Forelimb muscle (tissue), 1 donor: ENCODE results near the gene BTF3. TPM values are rescaled to one million over a fixed set of nuclear protein-coding genes. Genes with fewer than 3 reads are reported as not detected.
"Not testable (repeated sequence)": the region's sequence is repeated elsewhere in the genome, so short reads cannot be mapped to it uniquely, and the experiment has no call there.

ENCODE experiments used
- DNase-seq: peaks from one replicate; pipeline ENCODE4 v3.0.0-alpha.2; 2013; ENCODE audit warnings: low read depth
- polyA plus RNA-seq: library from polyadenylated mRNA; unstranded; fragments of 120-200 nt; gene quantifications from one replicate; pipeline ENCODE4 v1.2.1, GENCODE V29; 2013; ENCODE audit not compliant: insufficient read length

Gene BTF3
- 1,304 TPM for polyA plus RNA-seq

- DNase-seq: peak; percentile 96
Measured at GRCh38 chr5:73498057-73498992, at the start of gene BTF3. Gene BTF3, plus strand, starts transcription at chr5:73498442. Its CDS starts 226 bp downstream, at chr5:73498668.

GRCh38 chr5:73448463-73449136 lies 49.6 kb upstream of the BTF3 start, which contains the start of gene FOXD1:
Gene FOXD1, minus strand, starts transcription at chr5:73448777. Its CDS starts 415 bp downstream, at chr5:73448362.
- DNase-seq: peak; percentile 65

- DNase-seq: no peak
Measured at GRCh38 chr5:73450137-73450536, 48.1 kb upstream of the BTF3 start.

GRCh38 chr5:73450672-73451223 lies 47.5 kb upstream of the BTF3 start:
- DNase-seq: no peak

DNA sequence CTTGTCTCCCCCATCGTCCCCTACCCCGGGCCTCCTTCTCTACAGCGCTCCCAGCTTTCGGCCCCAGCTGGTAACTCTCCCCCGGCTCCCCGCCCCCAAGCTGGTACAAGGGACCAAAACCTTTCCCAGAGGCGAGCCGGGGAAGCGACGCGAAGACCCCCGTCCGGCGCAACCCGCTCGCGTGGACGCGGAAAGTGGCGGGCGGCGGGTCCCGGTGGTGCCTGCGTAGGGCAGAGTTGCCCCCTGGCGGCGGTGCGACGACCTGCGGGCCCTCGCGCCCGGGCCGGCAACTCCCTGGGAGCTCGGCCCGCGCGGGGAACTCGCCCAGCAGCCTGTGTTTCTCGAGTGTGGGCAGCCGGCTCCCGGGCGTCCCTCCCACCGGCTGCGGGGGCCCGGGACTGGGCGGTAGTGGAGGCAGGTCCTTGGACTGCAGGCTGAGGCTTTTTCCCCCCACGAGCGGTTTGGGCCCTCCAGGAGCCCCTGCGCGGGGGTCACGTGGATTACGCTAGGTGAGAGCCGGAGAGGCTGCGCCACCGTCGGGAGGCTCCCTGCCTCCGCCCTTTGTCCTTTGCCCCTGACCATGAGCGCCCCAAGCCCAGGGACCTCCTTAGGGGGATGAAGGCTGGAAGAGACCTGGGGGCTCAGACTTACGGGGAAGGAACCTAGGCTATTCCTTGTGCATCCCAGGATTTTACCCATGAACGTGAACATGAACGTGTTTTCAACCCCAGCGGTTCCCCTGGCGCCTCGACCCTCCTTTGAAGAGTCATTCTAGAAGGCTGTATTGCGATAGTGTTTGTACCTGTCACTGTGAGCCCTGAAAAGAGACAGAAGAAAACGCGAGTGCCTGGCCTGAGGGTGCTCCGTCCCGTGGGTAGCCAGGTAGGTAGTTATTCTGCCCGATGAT lies 46.8 kb upstream of the BTF3 start:
- no peak for DNase-seq

DNA sequence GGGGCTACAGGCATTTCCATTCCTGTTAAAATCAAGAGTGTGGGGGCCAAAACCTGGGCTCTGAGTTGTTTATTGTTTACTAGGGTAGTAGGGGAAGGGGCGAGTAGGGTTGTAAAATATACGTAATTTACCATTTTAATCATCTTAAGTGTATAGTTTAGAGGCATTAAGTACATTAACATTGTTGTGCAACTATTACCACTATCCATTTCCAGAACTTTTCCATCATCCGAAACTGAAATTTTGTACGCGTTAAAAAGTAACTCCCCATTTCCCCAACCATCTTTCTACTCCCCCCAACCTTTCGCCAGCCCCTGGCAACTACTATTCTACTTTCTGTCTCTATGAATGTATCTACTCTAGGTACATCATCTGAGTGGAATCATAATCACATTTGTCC lies 46.0 kb upstream of the BTF3 start:
- no peak for DNase-seq

GRCh38 chr5:73454379-73455036 lies 43.7 kb upstream of the BTF3 start:
- no peak for DNase-seq

GRCh38 chr5:73456462-73456861 lies 41.8 kb upstream of the BTF3 start:
- not testable (repeated sequence) for DNase-seq

DNA sequence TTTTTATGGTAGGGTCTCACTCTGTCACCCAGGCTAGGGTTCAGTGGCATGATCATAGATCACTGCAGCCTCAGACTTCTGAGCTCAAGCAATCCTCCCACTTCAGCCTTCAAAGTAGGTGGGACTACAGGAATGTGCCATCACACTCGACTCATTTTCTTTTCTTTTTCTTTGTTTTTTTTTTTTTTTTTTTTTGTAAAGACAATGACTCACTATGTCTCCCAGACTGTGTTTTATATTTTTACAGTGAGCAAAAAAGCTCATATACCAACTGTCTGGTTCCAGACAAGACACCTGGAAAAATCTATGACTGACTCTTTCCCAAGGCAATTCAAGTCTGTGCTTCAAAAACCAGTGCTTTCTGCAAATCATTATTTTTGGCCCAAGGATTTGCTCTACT lies 38.9 kb upstream of the BTF3 start:
- no peak for DNase-seq

DNA sequence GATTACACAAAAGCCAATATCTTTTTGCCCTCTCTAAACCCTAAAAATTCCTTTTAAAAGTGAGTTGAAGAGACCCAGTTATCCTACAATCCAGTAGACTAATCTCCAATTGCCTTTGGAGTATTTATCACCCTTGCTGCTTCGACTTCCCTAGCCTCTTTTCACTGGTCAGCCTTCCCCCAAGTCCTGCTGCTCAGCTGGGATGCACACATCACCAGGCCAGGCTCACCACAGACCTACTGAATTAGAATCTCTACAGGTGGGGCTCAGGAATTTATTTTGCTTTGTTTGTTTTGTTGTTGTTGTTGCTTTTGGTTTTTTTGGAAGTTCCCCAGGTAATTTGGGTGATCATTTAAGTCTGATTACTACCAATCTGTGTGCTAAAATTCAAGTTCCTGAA lies 38.1 kb upstream of the BTF3 start:
- no peak for DNase-seq

- DNase-seq: peak; percentile 86
Measured at GRCh38 chr5:73464016-73464745, 34.1 kb upstream of the BTF3 start.

DNA sequence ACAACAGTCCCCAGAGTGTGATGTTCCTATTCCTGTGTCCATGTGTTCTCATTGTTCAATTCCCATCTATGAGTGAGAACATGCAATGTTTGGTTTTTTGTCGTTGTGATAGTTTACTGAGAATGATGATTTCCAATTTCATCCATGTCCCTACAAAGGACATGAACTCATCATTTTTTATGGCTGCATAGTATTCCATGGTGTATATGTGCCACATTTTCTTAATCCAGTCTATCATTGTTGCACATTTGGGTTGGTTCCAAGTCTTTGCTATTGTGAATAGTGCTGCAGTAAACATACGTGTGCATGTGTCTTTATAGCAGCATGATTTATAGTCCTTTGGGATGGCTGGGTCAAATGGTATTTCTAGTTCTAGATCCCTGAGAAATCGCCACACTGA lies 29.6 kb upstream of the BTF3 start:
- not testable (repeated sequence) for DNase-seq

DNA sequence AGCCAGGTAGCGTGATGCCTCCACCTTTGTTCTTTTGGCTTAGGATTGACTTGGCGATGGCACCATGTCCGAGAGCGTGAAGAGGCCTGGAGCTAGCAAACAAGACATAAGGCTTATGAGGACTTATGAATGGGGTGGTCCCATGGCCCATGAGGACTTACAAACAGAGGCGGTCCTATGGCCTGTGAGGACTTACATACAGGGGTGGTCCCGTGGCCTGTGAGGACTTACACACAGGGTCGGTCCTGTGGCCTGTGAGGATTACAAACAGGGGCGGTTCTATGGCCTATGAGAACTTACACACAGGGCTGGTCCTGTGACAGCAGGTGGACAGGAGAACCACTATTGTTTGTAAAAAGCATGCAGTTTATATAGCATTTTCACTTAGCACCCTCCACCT lies 28.4 kb upstream of the BTF3 start:
- DNase-seq: no peak

GRCh38 chr5:73471654-73472053 lies 26.6 kb upstream of the BTF3 start:
- peak; percentile 69 for DNase-seq

- DNase-seq: no peak
Measured at GRCh38 chr5:73472116-73472515, 26.1 kb upstream of the BTF3 start.

DNA sequence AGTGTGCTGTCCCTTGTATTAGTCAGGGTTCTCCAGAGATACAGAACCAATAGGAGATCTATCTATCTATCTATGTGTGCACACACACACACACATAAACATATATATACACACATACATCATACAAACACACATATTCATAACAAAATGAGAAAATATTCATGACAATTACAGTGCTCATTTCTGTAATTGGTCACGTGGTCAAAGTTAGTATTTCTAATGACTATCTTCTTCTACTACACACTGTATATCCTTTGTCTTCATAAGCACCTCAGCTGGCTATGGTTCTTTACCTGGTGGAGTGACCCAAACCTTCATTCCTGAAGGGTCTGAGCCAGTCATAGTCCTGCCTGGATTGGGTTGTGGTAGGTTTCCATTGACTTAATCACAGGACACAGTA lies 17.7 kb upstream of the BTF3 start:
- DNase-seq: no peak

GRCh38 chr5:73482383-73483136 lies 15.7 kb upstream of the BTF3 start:
- DNase-seq: no peak

GRCh38 chr5:73483676-73484075 lies 14.6 kb upstream of the BTF3 start:
- no peak for DNase-seq

DNA sequence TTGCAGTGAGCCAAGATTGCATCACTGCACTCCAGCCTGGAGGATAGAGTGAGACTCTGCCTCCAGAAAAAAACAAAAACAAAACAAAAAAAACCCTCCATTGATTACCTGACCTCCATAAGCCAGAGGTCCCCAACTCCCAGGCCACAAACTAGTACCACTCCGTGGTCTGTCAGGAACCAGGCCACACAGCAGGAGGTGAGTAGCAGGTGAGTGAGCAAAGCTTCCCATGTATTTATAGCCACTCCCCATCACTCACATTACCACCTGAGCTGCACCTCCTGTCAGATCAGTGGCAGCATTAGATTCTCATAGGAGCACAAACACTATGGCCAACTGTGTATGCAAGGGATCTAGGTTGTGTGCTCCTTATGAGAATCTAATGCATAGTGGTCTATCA lies 13.7 kb upstream of the BTF3 start:
- DNase-seq: no peak
